Right lobe of liver (tissue), 6 donors: Measurements from ENCODE around the gene EMX2. TPM values are rescaled to one million over a fixed set of nuclear protein-coding genes. Genes with fewer than 3 reads are reported as not detected.

Source experiments
- ATAC-seq, 4 donors: fragments of 200-7000 bp; cut with Tn5 transposase; one replicate each; pipeline ENCODE4 v1.9.1; 2020; ENCODE audit warnings: mild to moderate bottlenecking in 4 of 4, moderate library complexity in 4 of 4
- DNase-seq, 3 donors: peaks; one replicate each; pipeline ENCODE4 v3.0.0-alpha.2; 2020
- H3K27ac ChIP-seq, 3 donors: fragments of 200-600 bp; one replicate each; pipeline ENCODE4 v1.8.0; 2022
- H3K27me3 ChIP-seq, 2 donors: fragments of 200-600 bp; one replicate each; pipeline ENCODE4 v1.8.0; 2022
- H3K36me3 ChIP-seq, 4 donors: fragments of 200-600 bp; sonication (generic) in 1 of 4; one replicate each; pipeline versions ENCODE4 v1.5.1 to v1.8.0; 2017 to 2022; ENCODE audit warnings: control low read depth in 1 of 4
- H3K4me1 ChIP-seq, 4 donors: fragments of 200-600 bp; sonication (generic) in 1 of 4; one replicate each; pipeline versions ENCODE4 v1.5.1 to v1.8.0; 2017 to 2022; ENCODE audit warnings: control low read depth in 1 of 4
- H3K4me3 ChIP-seq, 3 donors: fragments of 200-600 bp; one replicate each; pipeline ENCODE4 v1.8.0; 2022
- H3K9me3 ChIP-seq, 4 donors: fragments of 200-600 bp; sonication (generic) in 1 of 4; one replicate each; pipeline versions ENCODE4 v1.5.1 to v1.8.0; 2017 to 2022; ENCODE audit warnings: control low read depth in 1 of 4
- CTCF ChIP-seq, 4 donors: fragments of 200-600 bp in 3 of 4; fragments of 450-650 bp in 1 of 4; IDR thresholded peaks; one replicate each; pipeline versions ENCODE4 v1.5.1 to v1.8.0; 2016 to 2022; ENCODE audit warnings: antibody characterized with exemption in 4 of 4, mild to moderate bottlenecking in 2 of 4
- POLR2A ChIP-seq: fragments of 450-650 bp; IDR thresholded peaks from one replicate; pipeline ENCODE4 v1.6.1; 2017; ENCODE audit warnings: antibody characterized with exemption, mild to moderate bottlenecking
- WGBS: methylation state at CpG from one replicate; pipeline ENCODE4 v1.1.6; 2018; ENCODE audit warnings: low coverage, low lambda C conversion rate; ENCODE audit not compliant: insufficient coverage; ENCODE audit errors: missing lambda C conversion rate; 5-methylcytosine and 5-hydroxymethylcytosine counted together
- intact Hi-C, 2 donors: fragments of 100-400 bp; cut with DNase I; formaldehyde crosslinking; loops; one replicate each; pipeline versions ENCODE4 v1.11.2 to v1.14.1; 2022
- total RNA-seq, 6 experiments: library from RNA; depleted of rRNA in 2 of 6; stranded (reverse); fragments of >200 nt in 2 of 6; fragmentation: NEBNext Ultra II Directional in 3 of 6; extraction: Animal tissue kit (Norgen Biotek cat#: 25700) in 3 of 6; gene quantifications; one replicate each; pipeline versions ENCODE4 v1.1.0 to v1.2.4, GENCODE V29; 2016 to 2023
- donor health status: DM: no; HTN: yes; CAD: no.
- donor health status: DM: no; HTN: no; CAD: no.
- donor health status: DM: no; HTN: no; CAD: no.
- donor health status: DM: no; HTN: yes; CAD: no.
- donor health status: DM: no; HTN: yes; CAD: no.

The EMX2 gene
- total RNA-seq, 6 experiments from 2014 or later, result not detected

GRCh38 chr10:117594722-117595121 is 52.2 kb downstream of the EMX2 start:
- no peaks in the 10 kb centered on the region for H3K4me1 ChIP-seq
- H3K27me3 ChIP-seq, result no peaks in the 10 kb centered on the region
- ATAC-seq, result no peak
- WGBS, result 35% methylated on average over 5 of the region's 5 CpGs
- intact Hi-C loops, result no loop called here
- H3K36me3 ChIP-seq, result no peaks in the 10 kb centered on the region
- H3K4me3 ChIP-seq, result no peak overlapping the region
- H3K9me3 ChIP-seq, result no peaks in the 10 kb centered on the region
- no peak for TF ChIP-seq CTCF (IDR thresholded peaks at IDR 0.05)
- no peak for TF ChIP-seq POLR2A
- no peak overlapping the region for H3K27ac ChIP-seq
- DNase-seq, result no peak

- WGBS, result 41% methylated on average over 5 of the region's 6 CpGs
- no peak for ATAC-seq
- no peak for DNase-seq
- intact Hi-C loops, result no loop called here
- Histone ChIP-seq H3K9me3 (no peaks in the 10 kb centered on the region), H3K4me1 (no peaks in the 10 kb centered on the region), H3K27ac (no peak overlapping the region), H3K36me3 (no peaks in the 10 kb centered on the region), H3K4me3 (no peak overlapping the region), H3K27me3 (no peaks in the 10 kb centered on the region)
- TF ChIP-seq CTCF (IDR thresholded peaks at IDR 0.05), result no peak
- no peak for TF ChIP-seq POLR2A
Measured at GRCh38 chr10:117596706-117597105, 54.2 kb downstream of the EMX2 start.

- TF ChIP-seq POLR2A, result no peak
- TF ChIP-seq CTCF (IDR thresholded peaks at IDR 0.05), result no peak
- DNase-seq (no peak), ATAC-seq (no peak)
- H3K27ac ChIP-seq, result no peak overlapping the region
- intact Hi-C loops, result no loop called here
- H3K36me3 ChIP-seq, result no peaks in the 10 kb centered on the region
- no peak overlapping the region for H3K4me3 ChIP-seq
- H3K9me3 ChIP-seq, result no peaks in the 10 kb centered on the region
- no peaks in the 10 kb centered on the region for H3K27me3 ChIP-seq
- no peaks in the 10 kb centered on the region for H3K4me1 ChIP-seq
Measured at GRCh38 chr10:117597216-117597615, 54.7 kb downstream of the EMX2 start.

Other genes starting within 250 kb of the EMX2 start
- gene PDZD8, start 167.3 kb upstream of the EMX2 start, total RNA-seq, result 10 to 100 TPM; 33.5 to 59.7 (median 46.4) TPM